SK-N-SH (cell line): ENCODE results near the gene WT1. TPM values are rescaled to one million over a fixed set of nuclear protein-coding genes. Genes with fewer than 3 reads are reported as not detected.
"Not testable (repeated sequence)": the region's sequence is repeated elsewhere in the genome, so short reads cannot be mapped to it uniquely, and the experiment has no call there.

Experiments
- CTCF ChIA-PET: fragments of 300-600, 350-600 bp; formaldehyde crosslinking; extraction: SDS; loops from one replicate; lab custom pipeline; 2021; lab: Yijun Ruan, JAX
- POLR2A ChIA-PET: fragments of 350-600 bp; sonication (Branson Sonifier 250); formaldehyde crosslinking; extraction: SDS; loops from one replicate; lab custom pipeline; 2020; ENCODE audit warnings: antibody characterized with exemption, inconsistent platforms; lab: Yijun Ruan, JAX
- DNase-seq: peaks from one replicate; pipeline ENCODE4 v3.0.0; 2012
- H2AFZ ChIP-seq: fragments of 200-600 bp; sonication (generic); 2 replicates; pipeline ENCODE4 v1.8.1; 2016; ENCODE audit warnings: antibody characterized with exemption, mild to moderate bottlenecking, low read depth
- H3F3A ChIP-seq: fragments of 200-600 bp; sonication (generic); replicated peaks from 2 replicates; pipeline ENCODE3; 2016; ENCODE audit warnings: antibody characterized with exemption, mild to moderate bottlenecking; ENCODE audit not compliant: insufficient read depth
- H3K27ac ChIP-seq, 2 experiments: fragments of 200-500 bp in 1 of 2; fragments of 200-600 bp in 1 of 2; sonication (Bioruptor generic) in 1 of 2; sonication (generic), shearing (Covaris generic) in 1 of 2; 2 replicates each; pipeline versions ENCODE4 v1.5.1 to v1.6.1; 2014 to 2016; ENCODE audit warnings: low read depth in 2 of 2, inconsistent platforms in 1 of 2, low read length in 1 of 2, mild to moderate bottlenecking in 1 of 2, mixed read lengths in 1 of 2
- H3K27me3 ChIP-seq: fragments of 200-600 bp; sonication (generic), shearing (Covaris generic); 2 replicates; pipeline ENCODE4 v1.6.1; 2016; ENCODE audit warnings: mixed run types; ENCODE audit not compliant: insufficient read depth
- H3K36me3 ChIP-seq, 2 experiments: fragments of 200-500 bp in 1 of 2; fragments of 200-600 bp in 1 of 2; sonication (Bioruptor generic) in 1 of 2; sonication (generic) in 1 of 2; replicated peaks in 1 of 2; 2 replicates each; pipeline versions ENCODE3 to v1.5.1; 2014 to 2016; ENCODE audit warnings: low read length in 1 of 2, mild to moderate bottlenecking in 1 of 2; ENCODE audit not compliant: insufficient read depth in 2 of 2, control insufficient read depth in 1 of 2
- H3K4me1 ChIP-seq, 2 experiments: fragments of 200-500 bp in 1 of 2; fragments of 200-600 bp in 1 of 2; sonication (Bioruptor generic) in 1 of 2; sonication (generic), shearing (Covaris generic) in 1 of 2; 2 replicates each; pipeline versions ENCODE4 v1.5.1 to v1.6.1; 2014 to 2016; ENCODE audit warnings: low read depth in 1 of 2, low read length in 1 of 2, mixed run types in 1 of 2; ENCODE audit not compliant: insufficient read depth in 2 of 2, control insufficient read depth in 1 of 2
- H3K4me2 ChIP-seq: fragments of 200-600 bp; sonication (generic), shearing (Covaris generic); 2 replicates; pipeline ENCODE4 v1.6.1; 2017; ENCODE audit warnings: mixed run types
- H3K4me3 ChIP-seq, 2 experiments: fragments of 200-500 bp in 1 of 2; fragments of 200-600 bp in 1 of 2; sonication (Bioruptor generic) in 1 of 2; sonication (generic), shearing (Covaris generic) in 1 of 2; 2 replicates each; pipeline versions ENCODE4 v1.5.1 to v1.8.1; 2014 to 2016; ENCODE audit warnings: low read depth in 2 of 2, inconsistent platforms in 1 of 2, low read length in 1 of 2, mild to moderate bottlenecking in 1 of 2, mixed read lengths in 1 of 2, moderate library complexity in 1 of 2
- H3K79me2 ChIP-seq: fragments of 200-600 bp; sonication (generic); 2 replicates; pipeline ENCODE4 v1.8.1; 2017; ENCODE audit warnings: mild to moderate bottlenecking; ENCODE audit not compliant: insufficient read depth
- H3K9ac ChIP-seq: fragments of 200-600 bp; sonication (generic); 2 replicates; pipeline ENCODE4 v1.6.1; 2017; ENCODE audit warnings: mixed run types
- H3K9me2 ChIP-seq: fragments of 200-600 bp; sonication (generic); 2 replicates; pipeline ENCODE4 v1.6.1; 2017; ENCODE audit warnings: mixed run types
- H3K9me3 ChIP-seq: fragments of 200-600 bp; sonication (generic); 2 replicates; pipeline ENCODE4 v1.6.1; 2017; ENCODE audit warnings: mixed run types, mild to moderate bottlenecking, moderate library complexity
- H4K20me1 ChIP-seq: fragments of 200-600 bp; sonication (generic); 2 replicates; pipeline ENCODE4 v1.6.1; 2017; ENCODE audit warnings: mild to moderate bottlenecking, mixed run types; ENCODE audit not compliant: insufficient read depth
- CTCF ChIP-seq: fragments of 200-600 bp; sonication (generic); IDR thresholded peaks from 2 replicates; pipeline ENCODE4 v1.6.1; 2017; ENCODE audit warnings: antibody characterized with exemption, mild to moderate bottlenecking, moderate library complexity
- MXI1 ChIP-seq: IDR thresholded peaks from 2 replicates; pipeline ENCODE4 v1.6.1; 2012; ENCODE audit warnings: mild to moderate bottlenecking, low read depth, low read length, improper control_type of control experiment
- PBX3 ChIP-seq: IDR thresholded peaks from 2 replicates; pipeline ENCODE4; 2012
- RCOR1 ChIP-seq: fragments of 150-350 bp; IDR thresholded peaks from 2 replicates; pipeline ENCODE4 v1.6.1; 2017; ENCODE audit warnings: antibody characterized with exemption, low read length
- WGBS: methylation state at CpG from one replicate; pipeline ENCODE4 v1.1.6; 2017; ENCODE audit warnings: low lambda C conversion rate; 5-methylcytosine and 5-hydroxymethylcytosine counted together
- polyA plus RNA-seq, 3 experiments: library from polyadenylated mRNA; depleted of rRNA; stranded (reverse); fragments of >200 nt; gene quantifications; 2 replicates each; pipeline ENCODE4 v1.2.3, GENCODE V29; 2012
- TF ChIP-seq, protein P1 (sequence below): IDR thresholded peaks from 2 replicates; pipeline ENCODE4 v1.6.1; 2012; ENCODE audit warnings: mild to moderate bottlenecking, low read depth, low read length, moderate library complexity

Gene WT1
- polyA plus RNA-seq, 1 of the 3 experiments (the other 2 are of a cell fraction), result 0.49 TPM

- 7% methylated on average over 4 of the region's 4 CpGs for WGBS
- no peaks in the 10 kb centered on the region for H3K36me3 ChIP-seq
These were observed 36.9 kb upstream of the WT1 start for GRCh38 chr11:32472226-32472625.

DNA sequence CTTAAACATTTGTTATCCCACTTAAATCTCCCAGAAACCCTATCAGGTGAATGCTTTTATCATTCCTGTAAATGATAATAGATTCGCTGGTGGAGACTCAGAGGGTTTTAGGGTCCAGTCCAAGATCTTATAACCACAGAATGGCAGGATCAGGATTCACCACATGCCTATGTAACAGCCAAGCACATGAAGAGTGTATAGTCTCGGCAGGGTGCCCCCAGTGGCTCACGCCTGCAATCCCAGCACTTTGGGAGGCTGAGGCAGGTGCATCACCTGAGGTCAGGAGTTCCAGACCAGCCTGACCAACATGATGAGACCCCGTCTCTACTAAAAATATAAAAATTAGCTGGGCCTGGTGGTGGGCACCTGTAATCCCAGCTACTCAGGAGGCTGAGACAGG is 36.2 kb upstream of the WT1 start:
- POLR2A ChIA-PET, H3K9me2 ChIP-seq, H4K20me1 ChIP-seq, H3K9ac ChIP-seq, DNase-seq, H3K36me3 ChIP-seq, H2AFZ ChIP-seq, H3K27ac ChIP-seq, H3K9me3 ChIP-seq, H3K4me3 ChIP-seq, H3K4me1 ChIP-seq, H3K79me2 ChIP-seq, H3K4me2 ChIP-seq, H3F3A ChIP-seq: not testable (repeated sequence)
- H3K27me3 ChIP-seq, result peaks cover 37% of the 10 kb centered on the region
- WGBS, result 10% methylated on average over 4 of the region's 4 CpGs
- CTCF ChIA-PET, result interaction anchor here (1.5 kb wide), 1 partner anchor 322 kb away, joined by 3 read pairs; no protein-coding TSS in a partner anchor

More at GRCh38 chr11:32472226-32472625, 36.9 kb upstream of the WT1 start:
- H3K4me1 ChIP-seq, result peaks cover 0 to 9% of the 10 kb centered on the region in 2 experiments; a peak in 1 of 4 replicates
- CTCF ChIA-PET, result no interaction called here
- no peaks in the 10 kb centered on the region for H3K79me2 ChIP-seq
- H3F3A ChIP-seq, result no peaks in the 10 kb centered on the region
- H3K9me3 ChIP-seq, result no peaks in the 10 kb centered on the region
- H3K27ac ChIP-seq, result no peak overlapping the region
- peaks cover 39% of the 10 kb centered on the region for H3K27me3 ChIP-seq
- TF ChIP-seq CTCF (no peak), MXI1 (no peak), RCOR1 (no peak), PBX3 (no peak)
- TF ChIP-seq, protein P1, sequence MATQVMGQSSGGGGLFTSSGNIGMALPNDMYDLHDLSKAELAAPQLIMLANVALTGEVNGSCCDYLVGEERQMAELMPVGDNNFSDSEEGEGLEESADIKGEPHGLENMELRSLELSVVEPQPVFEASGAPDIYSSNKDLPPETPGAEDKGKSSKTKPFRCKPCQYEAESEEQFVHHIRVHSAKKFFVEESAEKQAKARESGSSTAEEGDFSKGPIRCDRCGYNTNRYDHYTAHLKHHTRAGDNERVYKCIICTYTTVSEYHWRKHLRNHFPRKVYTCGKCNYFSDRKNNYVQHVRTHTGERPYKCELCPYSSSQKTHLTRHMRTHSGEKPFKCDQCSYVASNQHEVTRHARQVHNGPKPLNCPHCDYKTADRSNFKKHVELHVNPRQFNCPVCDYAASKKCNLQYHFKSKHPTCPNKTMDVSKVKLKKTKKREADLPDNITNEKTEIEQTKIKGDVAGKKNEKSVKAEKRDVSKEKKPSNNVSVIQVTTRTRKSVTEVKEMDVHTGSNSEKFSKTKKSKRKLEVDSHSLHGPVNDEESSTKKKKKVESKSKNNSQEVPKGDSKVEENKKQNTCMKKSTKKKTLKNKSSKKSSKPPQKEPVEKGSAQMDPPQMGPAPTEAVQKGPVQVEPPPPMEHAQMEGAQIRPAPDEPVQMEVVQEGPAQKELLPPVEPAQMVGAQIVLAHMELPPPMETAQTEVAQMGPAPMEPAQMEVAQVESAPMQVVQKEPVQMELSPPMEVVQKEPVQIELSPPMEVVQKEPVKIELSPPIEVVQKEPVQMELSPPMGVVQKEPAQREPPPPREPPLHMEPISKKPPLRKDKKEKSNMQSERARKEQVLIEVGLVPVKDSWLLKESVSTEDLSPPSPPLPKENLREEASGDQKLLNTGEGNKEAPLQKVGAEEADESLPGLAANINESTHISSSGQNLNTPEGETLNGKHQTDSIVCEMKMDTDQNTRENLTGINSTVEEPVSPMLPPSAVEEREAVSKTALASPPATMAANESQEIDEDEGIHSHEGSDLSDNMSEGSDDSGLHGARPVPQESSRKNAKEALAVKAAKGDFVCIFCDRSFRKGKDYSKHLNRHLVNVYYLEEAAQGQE, result no peak
- TF ChIP-seq, all 33 proteins: peak for 0
- H3K4me2 ChIP-seq, result peak overlapping the region; percentile 44; the same call in 1 of the 2 replicates
- H3K4me3 ChIP-seq, result no peak overlapping the region
- no peaks in the 10 kb centered on the region for H3K9me2 ChIP-seq
- no peaks in the 10 kb centered on the region for H4K20me1 ChIP-seq
- H2AFZ ChIP-seq, result 0 out of 2 replicates have a peak overlapping the region, but pooled peaks have one; percentile 16
- DNase-seq, result no peak
- POLR2A ChIA-PET, result interaction anchor here (0.7 kb wide), 1 partner anchor 36 kb away, joined by 4 read pairs; no protein-coding TSS in a partner anchor
- no peak overlapping the region for H3K9ac ChIP-seq
